ENCODE measurements around the gene CPOX. TPM values are rescaled to one million over a fixed set of nuclear protein-coding genes. Genes with fewer than 3 reads are reported as not detected.

CPOX gene
- total and polyA plus RNA-seq, 2 of the 8 experiments (the other 6 are each of a cell fraction or from before 2014, with no cell fraction given): 17.4 to 27.0 TPM

- TF ChIP-seq CHD7 (IDR thresholded peaks at IDR 0.05; ENCODE audit: insufficient replicate concordance, low read length) (no peak), RBBP5 (IDR thresholded peaks at IDR 0.05; ENCODE audit: borderline replicate concordance, low read depth, low read length) (no peak), POU5F1 (IDR thresholded peaks at IDR 0.05; ENCODE audit: low read depth, low read length) (no peak)
These were observed 19.6 kb upstream of the CPOX start (continued) for GRCh38 chr3:98612996-98613517.
